SU-DHL-6 (cell line): ENCODE measurements around the gene ENOX1.

ENCODE experiments used
- H2AFZ ChIP-seq: fragments of 200-600 bp; sonication (generic); 2 replicates; pipeline ENCODE4 v1.6.1; 2014; ENCODE audit warnings: low read depth, mild to moderate bottlenecking, moderate library complexity, mixed read lengths, antibody characterized with exemption, low read length; ENCODE audit not compliant: severe bottlenecking
- H3F3A ChIP-seq: fragments of 200-600 bp; shearing (Covaris generic); 2 replicates; pipeline ENCODE4 v1.6.0; 2016; ENCODE audit warnings: antibody characterized with exemption, mild to moderate bottlenecking; ENCODE audit not compliant: insufficient read depth
- H3K27ac ChIP-seq: fragments of 200-600 bp; sonication (generic); 2 replicates; pipeline ENCODE4 v1.5.1; 2016; ENCODE audit warnings: low read depth, mild to moderate bottlenecking, low read length, moderate library complexity, mixed read lengths
- H3K27me3 ChIP-seq: fragments of 200-600 bp; sonication (generic), shearing (Covaris generic); 2 replicates; pipeline ENCODE4 v1.6.0; 2014; ENCODE audit warnings: mild to moderate bottlenecking, low read length
- H3K36me3 ChIP-seq: fragments of 200-600 bp; sonication (generic); 2 replicates; pipeline ENCODE4 v1.6.1; 2014; ENCODE audit warnings: mild to moderate bottlenecking, low read length, mixed read lengths
- H3K4me2 ChIP-seq: fragments of 300-600, 200-600 bp; shearing (Covaris generic), sonication (generic); 2 replicates; pipeline ENCODE4 v1.6.0; 2014; ENCODE audit warnings: low read length, low read depth, mild to moderate bottlenecking; ENCODE audit not compliant: poor library complexity, severe bottlenecking
- H3K4me3 ChIP-seq: fragments of 200-600 bp; sonication (generic); 2 replicates; pipeline ENCODE4 v1.5.1; 2014; ENCODE audit warnings: antibody characterized with exemption, low read length, mild to moderate bottlenecking, mixed read lengths; ENCODE audit not compliant: insufficient read depth, poor library complexity, severe bottlenecking
- H3K79me2 ChIP-seq: fragments of 200-600 bp; sonication (generic); 2 replicates; pipeline ENCODE4 v1.6.1; 2014; ENCODE audit warnings: mild to moderate bottlenecking, low read length, moderate library complexity; ENCODE audit not compliant: insufficient read depth
- H3K9ac ChIP-seq: fragments of 200-600 bp; sonication (generic); 2 replicates; pipeline ENCODE4 v1.7.0; 2014; ENCODE audit warnings: mild to moderate bottlenecking, low read length
- H3K9me2 ChIP-seq: fragments of 200-600 bp; sonication (generic); replicated peaks from 2 replicates; pipeline ENCODE4 v1.6.1; 2014; ENCODE audit warnings: low read length; ENCODE audit not compliant: insufficient read depth
- H3K9me3 ChIP-seq: fragments of 200-600 bp; sonication (generic); 2 replicates; pipeline ENCODE4 v1.6.1; 2014; ENCODE audit warnings: low read length, mixed read lengths; ENCODE audit not compliant: insufficient read depth
- H4K20me1 ChIP-seq: fragments of 200-600 bp; sonication (generic); 2 replicates; pipeline ENCODE4 v1.6.1; 2014; ENCODE audit warnings: low read depth, mild to moderate bottlenecking, antibody characterized with exemption, low read length, moderate library complexity, mixed read lengths
- CTCF ChIP-seq: fragments of 200-600 bp; sonication (generic); IDR thresholded peaks from one replicate; pipeline ENCODE4 v1.5.1; 2017; ENCODE audit warnings: antibody characterized with exemption, mild to moderate bottlenecking, low read length, moderate library complexity; ENCODE audit not compliant: insufficient read depth, poor library complexity, severe bottlenecking
- EZH2phosphoT487 ChIP-seq: fragments of 200-600 bp; sonication (generic), shearing (Covaris generic); conservative IDR thresholded peaks from 2 replicates; pipeline ENCODE4 v1.6.1; 2018; ENCODE audit warnings: mild to moderate bottlenecking, antibody characterized with exemption, low read length, moderate library complexity, mixed read lengths

The ENOX1 gene

GRCh38 chr13:43239275-43239840 lies 547.4 kb downstream of the ENOX1 start:
- Histone ChIP-seq H3K36me3 (no peaks in the 10 kb centered on the region), H3F3A (no peaks in the 10 kb centered on the region), H3K9ac (no peak overlapping the region), H3K27me3 (no peaks in the 10 kb centered on the region), H3K4me3 (no peak overlapping the region), H2AFZ (no peak overlapping the region), H4K20me1 (no peaks in the 10 kb centered on the region), H3K27ac (no peak overlapping the region), H3K79me2 (no peaks in the 10 kb centered on the region), H3K9me2 (no peaks in the 10 kb centered on the region), H3K9me3 (no peaks in the 10 kb centered on the region), H3K4me2 (no peak overlapping the region)
- no peak for TF ChIP-seq CTCF
- TF ChIP-seq EZH2phosphoT487, result no peak

- Histone ChIP-seq H3K9me3 (no peaks in the 10 kb centered on the region), H3K9me2 (no peaks in the 10 kb centered on the region), H3K27me3 (no peaks in the 10 kb centered on the region), H3K79me2 (no peaks in the 10 kb centered on the region), H3K27ac (no peak overlapping the region), H3K36me3 (no peaks in the 10 kb centered on the region), H3K4me2 (no peak overlapping the region), H4K20me1 (no peaks in the 10 kb centered on the region), H2AFZ (no peak overlapping the region), H3K4me3 (no peak overlapping the region), H3F3A (no peaks in the 10 kb centered on the region), H3K9ac (no peak overlapping the region)
- TF ChIP-seq CTCF, result no peak
- TF ChIP-seq EZH2phosphoT487, result no peak
Measured at GRCh38 chr13:43238341-43239083, 548.3 kb downstream of the ENOX1 start.

- Histone ChIP-seq H3K4me2 (no peak overlapping the region), H3K27ac (no peak overlapping the region), H3K4me3 (no peak overlapping the region), H2AFZ (no peak overlapping the region), H3K36me3 (no peaks in the 10 kb centered on the region), H3K9me3 (no peaks in the 10 kb centered on the region), H3K9me2 (no peaks in the 10 kb centered on the region), H3K9ac (no peak overlapping the region), H3F3A (no peaks in the 10 kb centered on the region), H3K27me3 (no peaks in the 10 kb centered on the region), H3K79me2 (no peaks in the 10 kb centered on the region), H4K20me1 (no peaks in the 10 kb centered on the region)
- no peak for TF ChIP-seq CTCF
- no peak for TF ChIP-seq EZH2phosphoT487
Measured at GRCh38 chr13:43237616-43238015, 549.2 kb downstream of the ENOX1 start.
